ENCODE measurements around the gene PIGR. TPM values are rescaled to one million over a fixed set of nuclear protein-coding genes. Genes with fewer than 3 reads are reported as not detected.

PIGR gene
- total and polyA plus RNA-seq, 2 donors (not counting 3 experiments of a cell fraction or from before 2014, with no cell fraction given) = not detected

GRCh38 chr1:206887701-206888100 lies 58.6 kb downstream of the PIGR start:
- Histone ChIP-seq H3K36me3 (ENCODE audit: control insufficient read depth in 2 of 2, extremely low read depth in 1 of 2, insufficient read depth in 2 of 2, low read length in 2 of 2) (no peaks in the 10 kb centered on the region), H3K27me3 (ENCODE audit: control insufficient read depth in 2 of 2, insufficient read depth in 2 of 2, low read length in 2 of 2) (peaks cover 6 to 8% of the 10 kb centered on the region in 2 experiments), H3K4me2 (ENCODE audit: insufficient read depth, low read length) (no peak overlapping the region), H3K4me1 (ENCODE audit: control insufficient read depth, extremely low read depth, insufficient read depth, low read length) (no peaks in the 10 kb centered on the region), H3K27ac (ENCODE audit: insufficient read depth, low read depth, low read length) (no peak overlapping the region), H2AFZ (ENCODE audit: low read depth, low read length) (no peak overlapping the region), H3K9me3 (replicated peaks; ENCODE audit: control insufficient read depth, insufficient read depth, low read length) (no peaks in the 10 kb centered on the region), H4K20me1 (replicated peaks; ENCODE audit: control insufficient read depth, extremely low read depth, insufficient read depth, low read length) (no peaks in the 10 kb centered on the region), H3K4me3 (replicated peaks in 1 of 3; ENCODE audit: insufficient read depth in 1 of 3, low read depth in 1 of 3, low read length in 3 of 3) (no peak overlapping the region), H3K79me2 (ENCODE audit: control insufficient read depth, insufficient read depth, low read length) (no peaks in the 10 kb centered on the region), H3K9me1 (replicated peaks; ENCODE audit: control insufficient read depth, extremely low read depth, insufficient read depth, low read length) (no peaks in the 10 kb centered on the region), H3K9ac (replicated peaks; ENCODE audit: extremely low read depth, insufficient read depth, low read length) (no peak overlapping the region)
- CTCF ChIA-PET = interaction anchor here (1.7 kb wide), 1 partner anchor 22 kb away, joined by 3 read pairs; the partner anchor contains the start of gene IL20
- POLR2A ChIA-PET = no interaction called here
- FAIRE-seq (no peak), DNase-seq (ENCODE audit: low read depth, low spot score) (no peak)
- no TSS peak for BruUV-seq (replicated peaks)
- dilution Hi-C loops (cut with MboI; ENCODE audit: extremely low pct_ligation_motif_present, low sequenced_read_pairs) (no loop called here), intact Hi-C loops (cut with micrococcal nuclease) (no loop called here)
- no peak for TF ChIP-seq GATA2 (IDR thresholded peaks at IDR 0.05; ENCODE audit: insufficient read depth, insufficient read length, low read depth, low read length)
- no peak for TF ChIP-seq POLR2AphosphoS5 (IDR thresholded peaks at IDR 0.05; ENCODE audit: insufficient read depth, low read depth, low read length)
- no peak for TF ChIP-seq CTCF (IDR thresholded peaks at IDR 0.05; ENCODE audit: extremely low read depth in 1 of 2, insufficient read depth in 1 of 2, low read depth in 1 of 2, low read length in 2 of 2)
- TF ChIP-seq JUN (IDR thresholded peaks at IDR 0.05; ENCODE audit: borderline replicate concordance, insufficient read depth, insufficient read length, low read depth) = no peak
- no peak for TF ChIP-seq MAX (IDR thresholded peaks at IDR 0.05; ENCODE audit: insufficient read depth, insufficient read length)
- TF ChIP-seq FOS (IDR thresholded peaks at IDR 0.05; ENCODE audit: borderline replicate concordance, insufficient read depth, low read length) = no peak
- no peak for TF ChIP-seq EZH2 (IDR thresholded peaks at IDR 0.05; ENCODE audit: borderline replicate concordance, low read depth, low read length, severe bottlenecking)

Measured in endothelial cell of umbilical vein (primary cell).